ENCODE measurements around the gene PTPRN2.

DNA sequence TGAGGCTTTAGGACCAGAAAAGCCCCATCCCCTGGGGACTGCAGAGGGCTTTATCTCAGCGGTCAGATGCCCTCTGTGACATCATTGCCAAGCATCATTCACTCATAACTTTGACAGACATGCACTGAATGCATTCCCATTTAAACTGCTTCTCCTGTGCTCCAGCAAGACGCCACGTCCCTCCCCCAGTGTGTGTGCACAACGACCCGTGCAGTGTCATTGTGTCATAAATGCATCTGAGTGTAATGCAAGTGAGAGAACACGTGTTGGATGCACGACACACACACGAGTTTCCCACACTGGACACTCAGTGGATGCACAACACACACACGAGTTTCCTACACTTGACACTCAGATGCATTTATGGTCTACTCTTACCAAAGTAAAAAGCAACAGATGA, 337.9 kb downstream of the PTPRN2 start:
- TF ChIP-seq, protein P1, sequence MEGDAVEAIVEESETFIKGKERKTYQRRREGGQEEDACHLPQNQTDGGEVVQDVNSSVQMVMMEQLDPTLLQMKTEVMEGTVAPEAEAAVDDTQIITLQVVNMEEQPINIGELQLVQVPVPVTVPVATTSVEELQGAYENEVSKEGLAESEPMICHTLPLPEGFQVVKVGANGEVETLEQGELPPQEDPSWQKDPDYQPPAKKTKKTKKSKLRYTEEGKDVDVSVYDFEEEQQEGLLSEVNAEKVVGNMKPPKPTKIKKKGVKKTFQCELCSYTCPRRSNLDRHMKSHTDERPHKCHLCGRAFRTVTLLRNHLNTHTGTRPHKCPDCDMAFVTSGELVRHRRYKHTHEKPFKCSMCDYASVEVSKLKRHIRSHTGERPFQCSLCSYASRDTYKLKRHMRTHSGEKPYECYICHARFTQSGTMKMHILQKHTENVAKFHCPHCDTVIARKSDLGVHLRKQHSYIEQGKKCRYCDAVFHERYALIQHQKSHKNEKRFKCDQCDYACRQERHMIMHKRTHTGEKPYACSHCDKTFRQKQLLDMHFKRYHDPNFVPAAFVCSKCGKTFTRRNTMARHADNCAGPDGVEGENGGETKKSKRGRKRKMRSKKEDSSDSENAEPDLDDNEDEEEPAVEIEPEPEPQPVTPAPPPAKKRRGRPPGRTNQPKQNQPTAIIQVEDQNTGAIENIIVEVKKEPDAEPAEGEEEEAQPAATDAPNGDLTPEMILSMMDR (IDR thresholded peaks at IDR 0.05; ENCODE audit: control extremely low read depth in 1 of 3, insufficient read depth in 1 of 3, low read depth in 1 of 3, low read length in 3 of 3), result no peak
- TF ChIP-seq, protein P2, sequence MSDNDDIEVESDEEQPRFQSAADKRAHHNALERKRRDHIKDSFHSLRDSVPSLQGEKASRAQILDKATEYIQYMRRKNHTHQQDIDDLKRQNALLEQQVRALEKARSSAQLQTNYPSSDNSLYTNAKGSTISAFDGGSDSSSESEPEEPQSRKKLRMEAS (IDR thresholded peaks at IDR 0.05), result no peak
- TF ChIP-seq EZH2 (IDR thresholded peaks at IDR 0.05; ENCODE audit: low read depth, low read length, severe bottlenecking) (no peak), SIX5 (IDR thresholded peaks at IDR 0.05; ENCODE audit: low read depth, low read length) (no peak)

Data from H1 (cell line).